Right hindlimb (tissue), 1 donor: Measurements from ENCODE around the gene RET.

Source experiments
- DNase-seq: peaks from one replicate; pipeline ENCODE4 v3.0.0-alpha.2; 2018

Gene RET

GRCh38 chr10:43044961-43045621, 31.8 kb upstream of the RET start:
- DNase-seq, result no peak

GRCh38 chr10:43045631-43046287, 31.1 kb upstream of the RET start:
- no peak for DNase-seq

DNA sequence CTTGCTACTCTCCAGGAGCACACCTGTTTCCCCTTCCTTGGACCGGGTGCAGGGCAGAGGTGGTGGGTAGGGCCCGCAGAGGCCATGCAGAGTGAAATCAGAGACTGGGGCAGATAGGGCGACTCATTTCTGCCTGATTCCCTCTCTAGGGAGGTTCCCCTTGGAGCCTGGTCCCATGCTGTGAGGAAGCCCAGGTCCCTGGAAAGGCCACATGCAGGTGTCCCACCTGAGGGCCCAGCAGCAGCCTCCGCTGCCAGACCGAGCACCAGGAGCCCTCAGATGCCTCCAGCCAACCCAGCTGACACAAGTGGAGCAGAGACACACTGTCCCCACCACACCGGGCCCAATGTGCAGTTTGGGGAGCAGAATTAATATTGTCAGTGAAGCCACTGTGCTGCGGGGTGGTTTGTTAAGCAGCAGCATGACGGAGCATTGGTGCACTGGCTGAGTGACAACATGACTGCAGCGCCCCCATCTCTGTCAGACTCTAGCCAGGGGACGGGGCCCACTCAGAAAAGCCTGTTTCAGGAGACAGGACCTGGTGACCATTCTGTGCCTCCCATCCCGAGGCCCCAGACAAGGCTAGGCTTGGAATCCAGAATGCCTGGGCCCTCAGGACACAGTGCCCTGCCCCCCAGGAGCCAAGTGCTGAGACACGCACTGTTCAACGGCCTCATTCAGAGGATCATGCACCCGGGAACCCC, 30.4 kb upstream of the RET start:
- no peak for DNase-seq

DNA sequence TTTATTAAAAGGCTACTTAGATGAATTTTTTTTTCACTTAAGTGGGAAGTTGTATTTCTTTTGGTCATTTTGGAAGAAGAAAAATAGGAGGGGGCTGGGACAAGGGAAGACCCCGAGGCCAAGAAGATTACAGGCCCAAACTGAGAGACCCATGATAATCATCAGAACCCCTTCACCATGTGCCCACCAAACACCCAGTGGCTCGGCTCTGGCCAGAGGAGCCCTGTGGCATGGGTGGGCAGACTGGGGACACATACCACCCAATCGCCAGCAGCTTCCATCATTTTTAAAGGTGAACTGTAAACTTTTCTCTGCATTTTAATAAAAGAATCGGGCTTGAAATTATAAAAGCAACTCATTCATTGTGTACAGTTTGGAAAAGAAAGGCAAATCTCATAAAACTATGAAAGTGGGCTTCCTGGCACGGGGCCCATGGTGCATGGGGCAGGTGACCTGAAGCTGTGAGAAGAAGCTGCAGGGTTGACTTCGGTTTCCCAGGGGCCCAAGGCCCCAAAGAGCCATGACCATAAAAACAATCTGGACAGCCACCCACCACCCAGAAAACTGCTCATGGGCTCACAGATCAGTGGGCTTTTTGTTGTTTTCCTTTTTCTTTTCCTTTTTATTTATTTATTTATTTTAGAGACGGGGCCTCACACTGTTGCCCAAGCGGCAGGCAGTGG, 29.4 kb upstream of the RET start:
- DNase-seq, result no peak

- DNase-seq, result no peak
Measured at GRCh38 chr10:43048301-43049051, 28.4 kb upstream of the RET start.

DNA sequence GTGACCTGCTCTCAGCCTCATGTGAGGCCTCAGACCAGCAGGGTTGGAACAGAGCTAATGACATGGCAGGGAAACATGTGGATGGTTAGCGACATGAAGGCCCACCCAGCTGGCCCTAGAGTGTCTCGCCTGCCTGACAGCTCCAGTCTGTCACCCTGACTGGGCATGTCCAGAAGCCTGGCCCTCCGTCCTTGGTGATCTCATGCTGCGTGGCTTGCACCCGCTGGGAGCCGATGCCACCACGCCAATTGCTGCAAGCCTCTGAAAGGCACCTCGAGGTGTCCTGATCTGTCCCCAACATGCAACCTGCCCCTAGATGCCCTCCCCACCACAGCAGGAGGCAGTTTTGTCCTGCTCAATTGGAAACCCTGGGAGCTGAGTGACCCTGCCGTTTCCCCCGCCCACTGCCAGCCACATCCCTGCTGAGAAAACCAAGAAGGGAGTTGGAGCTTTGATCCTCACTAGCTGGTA, 27.8 kb upstream of the RET start:
- peak; percentile 11 for DNase-seq

- DNase-seq, result no peak
Measured at GRCh38 chr10:43050011-43050410, 26.9 kb upstream of the RET start.

DNA sequence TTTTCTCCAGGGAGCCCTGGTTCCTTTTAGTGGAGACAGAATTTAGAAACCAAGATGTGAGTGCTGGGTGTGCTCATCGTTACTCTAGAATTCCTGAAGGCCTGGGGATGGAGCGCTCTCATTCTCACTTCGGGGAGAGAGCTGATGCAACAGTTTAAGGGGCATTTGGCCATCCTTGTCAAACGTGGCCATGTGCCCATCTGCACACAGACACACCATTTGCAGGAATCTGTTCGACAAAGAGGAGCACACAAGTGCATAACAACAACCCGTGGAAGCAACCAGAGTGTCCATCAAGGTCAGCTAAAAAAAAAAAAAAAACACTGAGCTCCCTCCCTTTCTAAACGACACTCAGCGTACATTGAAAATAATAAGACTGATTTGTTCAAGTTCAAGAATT, 23.0 kb upstream of the RET start:
- no peak for DNase-seq

GRCh38 chr10:43054593-43054992, 22.3 kb upstream of the RET start:
- no peak for DNase-seq

DNA sequence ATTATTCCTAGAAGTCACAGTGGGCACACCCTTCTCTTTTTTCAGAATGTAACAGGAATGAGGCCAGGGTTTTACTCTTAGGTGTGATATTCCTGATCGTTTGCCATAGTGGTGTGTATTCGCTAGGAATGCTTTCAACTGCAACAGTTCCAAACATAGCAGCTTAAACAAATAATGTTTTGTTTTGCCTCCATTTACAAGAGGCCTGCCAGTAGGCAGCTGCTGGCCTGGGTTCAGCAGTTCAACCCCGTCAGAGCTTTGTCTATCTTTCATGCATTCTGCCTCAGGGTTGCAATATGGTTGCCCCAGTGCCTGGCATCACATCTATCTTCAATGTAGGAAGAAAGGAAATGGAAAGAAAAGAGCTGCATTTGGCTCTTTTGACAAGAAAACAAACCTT, 21.7 kb upstream of the RET start:
- peak; percentile 10 for DNase-seq

- DNase-seq, result peak; percentile 17
Measured at GRCh38 chr10:43055991-43056567, 20.8 kb upstream of the RET start.

DNA sequence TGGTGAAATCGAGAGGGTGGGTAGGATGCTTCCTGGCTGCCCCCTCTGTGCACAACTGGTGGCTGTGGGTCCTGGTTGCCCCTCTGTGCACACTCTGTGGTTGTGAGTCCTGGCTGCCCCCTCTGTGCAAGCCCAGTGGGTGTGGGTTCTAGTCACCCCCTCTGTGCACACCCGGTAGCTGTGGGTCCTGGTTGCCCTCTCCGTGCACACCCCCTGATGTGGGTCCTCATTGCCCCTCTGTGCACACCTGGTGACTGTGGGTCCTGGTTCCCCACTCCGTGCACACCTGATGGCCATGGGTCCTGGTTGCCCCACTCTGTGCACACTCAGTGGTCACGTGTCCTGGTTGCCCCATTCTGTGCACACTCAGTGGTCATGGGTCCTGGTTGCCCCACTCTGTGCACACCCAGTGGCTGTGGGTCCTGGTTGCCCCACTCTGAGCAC, 20.3 kb upstream of the RET start:
- no peak for DNase-seq

DNA sequence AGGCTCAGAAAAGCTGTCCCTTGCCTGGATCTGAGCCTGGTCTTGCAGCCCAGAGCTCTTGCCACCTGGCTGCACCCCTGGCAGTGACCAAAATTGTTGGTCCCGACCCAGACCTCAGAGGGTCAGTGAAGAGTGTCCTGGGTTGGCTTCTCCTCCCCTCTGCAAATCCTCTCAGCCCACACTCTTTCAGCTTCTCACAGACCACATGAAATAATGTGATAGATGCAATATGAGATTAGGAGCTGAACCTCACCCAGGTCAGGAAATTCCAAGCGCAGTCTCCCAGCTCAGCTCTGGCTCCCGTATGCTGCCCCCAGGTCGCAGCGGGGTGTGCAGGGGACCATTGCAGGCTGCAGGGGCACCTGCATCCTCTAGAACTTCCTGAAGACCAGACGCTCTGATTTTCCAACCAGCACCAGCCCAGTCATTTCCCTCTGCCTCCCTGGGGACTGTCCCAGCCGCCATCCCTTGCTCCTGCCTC, 19.6 kb upstream of the RET start:
- DNase-seq, result peak; percentile 9

DNA sequence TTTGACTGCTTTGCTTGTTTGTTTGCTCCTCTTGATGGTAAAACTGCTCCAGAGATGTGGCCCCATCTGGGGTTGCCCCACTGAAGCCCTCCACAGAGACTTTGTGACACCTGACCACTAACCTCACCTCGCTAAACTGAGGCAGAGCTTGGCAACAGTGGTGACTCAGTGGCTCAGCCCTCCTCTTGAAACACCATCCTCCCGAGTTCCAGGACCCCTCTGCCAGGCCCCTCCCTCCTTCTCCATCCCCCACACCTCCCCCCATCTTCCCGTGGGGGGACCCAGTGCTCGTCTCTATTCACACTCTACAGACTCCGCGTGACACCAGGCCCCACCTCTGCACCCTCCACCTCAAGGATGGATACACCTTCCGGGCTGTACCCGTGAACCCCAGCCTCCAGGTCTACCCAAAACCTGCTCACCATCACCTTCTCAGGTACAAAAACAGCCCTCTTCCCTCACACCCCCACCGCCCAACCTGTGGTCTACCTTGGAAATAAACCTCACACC, 19.0 kb upstream of the RET start:
- DNase-seq, result no peak

- no peak for DNase-seq
Measured at GRCh38 chr10:43058716-43059335, 18.0 kb upstream of the RET start.

DNA sequence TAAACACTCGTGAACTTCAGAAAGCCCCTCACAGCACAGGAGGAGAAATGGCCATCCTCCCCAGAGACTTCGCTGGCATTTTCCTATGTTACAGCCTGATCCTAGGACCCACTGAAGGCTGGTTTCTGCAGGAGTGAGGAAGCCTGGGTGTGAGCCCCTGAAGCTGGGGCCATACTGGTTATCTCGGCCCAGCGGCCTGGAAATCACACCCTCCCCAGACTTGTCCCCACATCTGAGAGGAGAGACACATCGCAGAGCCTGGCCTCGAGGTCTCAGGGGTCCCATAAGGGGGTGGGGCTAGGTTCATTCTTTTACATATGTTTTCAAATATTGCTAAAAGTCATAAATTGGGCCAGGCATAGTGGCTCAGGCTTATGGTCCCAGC, 17.5 kb upstream of the RET start:
- DNase-seq, result no peak

DNA sequence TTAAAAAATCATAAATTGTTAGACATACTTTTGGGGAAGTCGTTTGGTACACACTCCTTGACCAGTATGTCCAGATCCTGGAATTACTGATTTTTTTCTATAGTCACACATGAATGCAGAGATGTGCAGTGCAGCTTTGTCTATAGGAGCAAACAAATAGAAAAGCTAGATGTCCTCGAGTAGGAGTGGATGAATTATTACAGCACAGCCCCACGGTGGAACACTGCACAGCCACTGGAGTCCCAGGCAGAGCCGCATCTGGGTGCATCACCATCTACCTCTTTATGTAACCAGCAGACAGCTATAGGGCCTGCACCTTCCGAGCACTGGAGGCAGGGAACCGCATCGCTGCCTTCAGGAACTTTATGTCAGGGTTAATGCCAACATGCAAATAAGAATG, 17.0 kb upstream of the RET start:
- DNase-seq, result no peak

- DNase-seq, result no peak
Measured at GRCh38 chr10:43060291-43060690, 16.6 kb upstream of the RET start.

DNA sequence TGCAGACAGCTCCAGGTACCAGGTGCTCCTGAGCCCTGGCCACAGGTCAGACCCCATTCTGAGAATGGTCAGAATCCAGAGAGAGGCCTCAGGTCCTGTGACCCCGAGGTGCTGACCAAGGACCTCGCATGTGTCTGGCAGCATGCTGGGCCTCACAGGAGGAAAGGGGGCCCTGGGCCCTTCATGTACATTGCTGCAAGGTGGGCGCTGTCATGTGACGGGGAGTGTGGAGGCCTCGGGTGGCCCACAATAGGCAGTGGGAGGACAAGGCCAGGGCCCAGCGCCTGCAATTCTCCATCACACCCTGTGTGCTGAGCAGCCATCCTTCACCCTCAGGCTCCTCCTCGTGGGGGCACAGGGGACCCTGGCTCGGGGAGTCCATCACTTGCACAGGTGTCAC, 15.5 kb upstream of the RET start:
- DNase-seq, result no peak

DNA sequence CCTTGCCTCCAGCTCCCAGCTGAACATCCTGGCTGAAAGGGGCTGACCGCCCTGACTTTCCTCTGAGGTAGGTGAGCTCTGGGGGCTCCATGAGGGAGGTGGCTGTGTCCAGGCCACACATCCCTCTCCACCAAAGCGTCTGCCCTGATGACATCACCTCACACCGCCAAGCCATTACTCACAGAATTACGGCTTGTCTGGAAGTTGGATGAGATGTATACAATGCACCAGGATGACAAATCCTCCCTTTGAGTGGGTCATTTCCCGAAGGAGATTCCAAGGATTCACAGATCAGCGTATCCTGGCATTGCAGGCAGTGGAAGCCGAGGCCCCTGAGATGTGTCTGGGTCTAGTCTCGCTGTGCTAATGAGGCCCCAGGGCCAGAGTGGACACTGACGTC, 15.1 kb upstream of the RET start:
- DNase-seq, result no peak

- DNase-seq, result no peak
Measured at GRCh38 chr10:43062402-43063160, 14.3 kb upstream of the RET start.
